ENCODE data around the gene HOXA5.

Gene HOXA5

DNA sequence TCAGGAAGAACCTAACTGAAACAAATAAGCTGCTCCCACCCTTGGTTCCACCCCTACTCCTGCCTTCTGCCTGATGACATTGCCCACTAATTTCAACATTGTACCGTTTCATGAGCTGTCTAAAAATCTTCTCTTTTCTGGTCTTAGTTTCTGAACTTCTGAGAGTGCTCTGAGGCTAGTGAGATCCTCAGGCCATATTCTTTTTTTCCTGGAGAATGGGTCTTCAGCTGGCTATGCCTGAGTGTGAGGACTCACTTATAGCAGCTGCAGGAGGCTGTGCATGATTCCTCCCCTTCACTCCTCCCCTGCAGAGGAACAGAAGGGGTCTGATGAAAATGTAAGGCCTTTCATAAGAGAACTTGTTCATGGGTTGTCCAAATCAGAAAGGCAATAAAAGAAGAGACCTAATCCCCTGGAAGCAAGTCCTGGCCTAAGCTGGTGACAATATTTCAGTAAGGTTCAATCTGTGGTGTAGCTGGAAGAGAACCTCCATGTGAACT, 24.0 kb downstream of the HOXA5 start:
- no peak for DNase-seq (ENCODE audit: low read depth in 2 of 2)

DNA sequence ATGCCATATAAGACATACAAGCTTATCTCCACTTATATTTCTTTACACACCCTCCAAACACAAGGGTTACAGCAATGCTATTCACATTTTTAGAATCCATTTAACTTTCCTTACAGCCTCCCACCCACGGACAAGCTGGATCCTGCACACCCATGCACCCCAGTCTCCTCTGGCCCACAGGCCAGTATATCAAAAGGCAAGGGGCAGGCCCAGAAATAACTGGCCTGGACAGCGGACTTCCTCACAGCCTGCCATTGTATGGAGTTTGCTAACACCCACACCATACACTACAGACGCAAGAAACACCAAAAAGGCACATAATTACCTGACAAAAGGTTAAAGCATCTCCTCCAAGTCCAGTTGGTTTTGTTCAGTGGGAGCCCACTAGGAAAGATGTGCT, 24.9 kb downstream of the HOXA5 start:
- DNase-seq (ENCODE audit: low read depth in 2 of 2), result no peak

DNA sequence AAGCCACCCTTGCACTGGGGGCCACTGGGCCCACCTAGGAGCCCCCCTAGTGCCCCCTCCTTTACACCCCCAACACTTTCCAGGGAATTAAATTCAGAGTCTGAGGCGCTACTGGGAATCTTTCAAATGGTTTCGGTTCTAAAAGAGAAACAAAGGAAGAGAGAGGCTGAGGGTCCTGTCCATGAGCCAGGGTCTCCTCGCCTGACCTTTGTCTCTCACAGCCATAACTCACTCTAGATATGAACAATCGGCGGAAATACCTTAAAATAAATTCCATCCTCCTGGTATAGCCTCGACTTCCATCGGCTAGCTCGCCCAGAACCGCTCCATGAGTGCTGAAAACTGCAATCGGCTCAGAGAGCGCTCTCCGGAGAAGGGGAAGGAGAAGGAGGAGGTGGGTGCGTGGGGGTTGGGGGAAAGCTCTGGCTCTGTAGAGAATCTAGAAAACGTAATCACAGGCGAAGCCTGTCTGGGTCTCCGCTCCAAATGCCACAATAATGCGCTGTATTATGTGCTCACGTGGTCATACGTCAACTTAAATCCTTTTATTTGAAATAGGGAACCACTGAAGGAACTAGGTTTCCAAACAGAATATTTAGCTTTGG, 25.5 kb downstream of the HOXA5 start:
- no peak for DNase-seq (ENCODE audit: low read depth in 2 of 2)

DNA sequence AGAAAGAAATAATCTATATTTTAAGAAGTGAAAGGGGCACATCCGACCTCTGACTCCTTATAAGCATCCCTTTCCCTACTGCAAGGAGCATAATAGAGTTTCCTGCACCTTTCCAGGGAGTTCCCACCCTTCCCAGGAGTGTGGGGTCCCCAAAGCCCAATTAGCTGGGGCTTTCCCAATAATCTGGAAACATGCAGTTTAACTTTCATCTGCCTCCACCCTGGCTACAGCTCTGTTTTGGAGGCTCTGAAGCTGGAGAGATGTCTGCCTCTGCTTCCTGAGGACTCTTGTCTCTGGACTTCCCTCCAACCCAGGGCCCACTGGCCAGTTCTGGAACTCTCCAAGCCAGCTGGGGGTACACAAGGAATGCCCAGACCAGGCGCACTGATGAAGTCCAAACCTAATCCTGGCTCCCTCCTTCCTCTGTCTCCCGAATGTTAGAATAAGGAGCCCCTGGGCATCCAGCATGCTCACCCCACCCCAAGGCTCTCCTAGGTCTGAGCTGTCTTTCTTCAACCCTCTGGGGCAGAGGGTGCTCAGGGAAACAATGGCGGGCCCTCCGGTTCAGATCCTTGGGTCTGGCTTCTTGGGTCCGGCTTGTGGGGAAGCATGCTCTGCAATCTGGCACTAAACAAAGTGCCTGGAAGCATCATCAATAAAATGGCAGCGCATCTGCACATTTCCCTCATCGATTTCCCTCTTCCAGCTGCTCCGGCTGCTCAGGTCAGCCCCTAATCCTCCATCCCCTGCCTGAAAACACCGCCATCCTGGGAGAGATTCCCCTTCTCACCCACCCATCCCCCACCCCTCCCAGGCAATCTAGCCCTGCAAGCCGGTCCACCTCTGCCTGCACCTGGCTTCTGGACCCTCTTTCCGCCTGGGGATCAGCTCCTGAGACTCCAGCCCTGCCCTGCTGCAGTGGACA, 26.3 kb downstream of the HOXA5 start:
- DNase-seq (ENCODE audit: low read depth in 2 of 2), result no peak

DNA sequence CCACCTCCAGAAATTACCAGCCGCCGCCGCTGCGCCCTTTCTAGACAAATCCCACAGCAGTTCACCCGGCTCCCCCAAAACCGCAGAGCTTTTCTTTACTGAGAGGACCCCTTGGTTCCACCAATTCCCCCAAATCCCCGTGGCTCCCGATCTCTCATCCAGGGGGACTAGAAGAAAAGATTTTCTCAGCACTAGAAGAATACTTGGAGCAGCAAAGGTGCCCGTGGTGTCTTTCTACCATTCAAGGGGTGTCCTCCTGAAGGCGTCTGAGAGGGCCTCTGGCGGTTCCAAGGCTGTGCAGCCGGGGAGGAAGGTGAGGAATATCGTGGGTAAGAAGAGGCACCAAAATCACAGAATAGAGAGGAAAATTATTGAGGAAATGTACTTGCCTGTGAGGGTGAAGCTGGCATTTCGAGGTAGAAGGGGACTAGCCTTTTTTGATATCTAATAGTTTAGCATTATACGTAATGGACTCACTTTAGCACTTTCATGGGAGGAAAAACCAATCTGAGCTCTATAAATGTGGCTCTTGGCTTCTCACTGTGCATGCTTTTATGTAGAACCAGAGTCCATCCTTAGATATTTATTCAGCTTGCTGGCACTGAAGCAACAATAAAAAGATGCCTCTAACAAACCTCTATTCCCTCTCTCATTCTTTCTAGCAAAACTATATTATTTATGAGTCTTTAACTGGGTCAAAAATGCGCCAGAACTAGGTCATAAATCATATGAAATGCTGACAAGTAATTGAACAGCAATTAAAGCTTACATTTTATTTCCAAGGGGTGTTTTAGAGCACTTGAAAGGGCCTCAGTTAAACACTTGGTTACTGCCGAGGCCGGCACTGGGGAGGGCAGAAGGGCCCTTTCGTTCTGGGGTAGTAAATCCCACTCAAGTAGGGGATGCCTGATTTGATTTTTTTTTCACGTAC, 27.2 kb downstream of the HOXA5 start:
- no peak for DNase-seq (ENCODE audit: low read depth in 2 of 2)

DNA sequence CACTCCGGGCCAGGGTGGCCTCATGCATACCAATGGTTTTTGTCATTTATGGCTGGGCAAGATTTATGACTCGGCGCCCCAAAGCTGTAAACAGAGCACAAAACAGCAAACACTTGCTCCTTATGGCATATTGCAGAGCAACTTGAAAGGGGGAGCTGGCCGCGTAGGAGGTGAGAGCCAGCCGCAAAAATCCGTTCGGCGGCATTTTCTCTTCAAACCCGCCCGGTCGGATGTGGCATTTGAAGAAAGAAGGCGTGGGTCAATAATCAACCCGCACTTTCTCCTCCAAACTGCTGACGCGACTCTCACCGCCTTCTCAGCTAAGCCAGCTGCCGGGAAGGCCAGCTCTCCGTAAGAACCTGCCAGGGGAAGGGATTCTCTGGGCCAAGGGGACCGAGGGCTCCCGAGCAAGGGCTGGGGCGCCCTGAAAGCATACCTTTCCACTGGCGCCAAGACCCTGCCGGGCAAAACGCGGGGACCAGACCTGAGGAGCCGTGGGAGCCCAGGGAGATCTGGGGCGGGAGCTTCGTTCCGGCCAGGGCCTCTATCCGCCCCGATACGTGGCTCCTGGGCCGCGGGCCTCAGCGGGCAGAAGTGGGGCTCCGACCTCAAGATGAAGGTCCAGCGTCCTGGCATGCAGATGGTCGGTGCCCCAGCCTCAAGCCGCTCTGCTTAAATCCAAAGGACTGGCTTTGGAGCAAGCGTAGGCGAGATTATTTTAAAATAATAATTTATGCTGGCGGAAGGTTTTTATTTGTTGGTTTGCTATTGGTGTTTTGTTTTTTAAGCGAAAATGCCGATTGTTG, 28.1 kb downstream of the HOXA5 start:
- no peak for DNase-seq (ENCODE audit: low read depth in 2 of 2)

DNA sequence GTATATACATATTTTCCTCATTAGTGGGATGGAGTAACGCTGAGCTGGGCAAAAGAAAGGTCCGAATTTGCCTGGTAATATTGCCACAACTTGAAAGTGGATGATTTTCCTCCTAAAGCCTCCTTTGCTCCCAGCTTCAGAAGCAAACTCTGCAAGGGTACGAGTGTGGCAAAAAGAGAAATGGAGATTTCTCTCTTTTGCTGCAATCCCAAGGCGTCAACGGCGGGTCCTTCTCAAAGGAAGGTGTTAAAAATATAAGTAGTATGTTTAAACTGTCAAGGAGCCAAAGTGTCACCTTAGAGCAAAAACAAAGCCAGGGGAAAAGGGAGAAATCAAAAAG, 28.6 kb downstream of the HOXA5 start:
- DNase-seq (ENCODE audit: low read depth in 2 of 2), result no peak

DNA sequence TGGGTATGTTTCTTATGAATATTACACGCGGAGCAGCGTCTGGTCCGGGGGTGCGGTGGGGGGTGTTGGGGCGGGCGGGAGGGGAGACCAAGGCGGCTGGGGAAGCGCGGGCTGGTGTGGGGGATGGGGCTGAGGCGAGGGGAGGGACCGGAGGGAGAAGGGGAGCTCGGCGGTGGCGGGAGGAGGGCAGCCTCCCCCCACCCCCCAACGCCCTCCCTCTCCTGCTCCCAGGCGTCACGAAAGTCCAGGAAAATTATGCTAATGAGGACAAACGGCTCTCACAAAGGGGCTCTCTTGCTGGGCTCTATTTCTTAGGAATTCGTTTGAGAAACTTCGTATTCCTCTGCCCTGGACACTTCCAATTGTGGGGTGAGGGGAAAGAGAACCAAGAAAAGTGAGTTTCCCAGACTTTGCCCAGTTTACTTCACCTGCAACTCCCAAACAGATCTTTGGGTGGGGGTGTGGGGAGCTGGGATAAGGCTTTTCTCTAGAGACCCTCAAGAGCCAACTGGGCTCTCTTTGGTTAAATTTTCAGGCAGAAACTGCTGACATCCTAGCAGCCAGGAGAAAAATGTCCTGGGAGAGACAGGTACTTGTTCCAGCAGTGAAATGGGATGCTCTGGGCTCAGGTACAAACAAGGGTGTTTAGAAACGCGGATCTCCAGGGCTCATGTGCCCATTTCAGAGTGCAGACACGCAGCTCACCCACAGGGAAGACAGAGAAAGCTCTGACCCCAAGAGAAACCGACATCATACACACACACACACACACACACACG, 29.3 kb downstream of the HOXA5 start:
- no peak for DNase-seq (ENCODE audit: low read depth in 2 of 2)

DNA sequence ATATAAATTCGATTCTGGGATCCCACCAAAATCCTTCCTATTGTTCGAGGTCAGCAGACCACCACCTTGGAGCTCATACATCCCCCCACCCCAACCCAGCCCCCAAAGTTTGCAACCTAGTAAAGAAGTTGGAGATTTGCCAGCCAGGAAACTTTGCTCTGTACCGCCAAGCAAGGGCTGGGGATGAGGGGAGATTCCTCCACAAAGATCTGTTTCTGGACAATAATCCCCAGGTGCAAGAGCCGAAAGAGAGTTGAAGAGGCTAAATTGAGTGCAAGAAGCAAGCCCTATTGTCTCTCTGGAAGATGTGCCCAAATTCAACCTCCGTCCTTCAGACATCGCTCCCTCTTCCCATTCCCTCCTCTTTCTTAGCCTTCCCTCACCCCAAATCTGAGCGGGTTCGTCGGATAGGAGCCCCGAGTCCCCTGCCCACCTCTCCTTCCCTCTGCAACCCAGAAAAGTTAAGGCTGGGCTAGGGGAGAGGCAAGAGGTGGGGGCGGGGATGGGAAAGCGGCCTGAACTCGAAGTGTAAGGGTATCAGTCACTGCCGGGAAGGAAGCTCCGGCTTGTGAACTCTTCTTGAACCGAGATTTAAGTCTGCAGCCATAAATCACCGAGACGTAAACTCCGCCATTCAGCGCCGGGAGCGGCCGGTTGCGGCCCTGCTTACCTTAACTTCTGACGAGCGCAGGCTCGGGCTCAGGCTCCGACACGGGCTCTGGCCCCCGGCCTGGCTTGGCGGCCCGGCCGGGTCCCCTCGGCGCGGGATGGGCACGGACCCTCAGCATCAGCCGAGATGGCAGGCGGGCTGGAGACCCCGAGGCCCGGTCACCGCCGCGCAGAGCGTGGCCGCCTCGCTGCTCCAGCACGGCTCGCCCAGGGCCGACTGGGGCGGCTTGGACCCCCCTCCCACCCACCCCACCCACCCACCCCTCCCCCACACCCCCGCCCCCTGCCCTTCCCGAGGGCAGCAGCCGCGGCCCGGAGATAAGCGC, 30.2 kb downstream of the HOXA5 start:
- no peak for DNase-seq (ENCODE audit: low read depth in 2 of 2)

DNA sequence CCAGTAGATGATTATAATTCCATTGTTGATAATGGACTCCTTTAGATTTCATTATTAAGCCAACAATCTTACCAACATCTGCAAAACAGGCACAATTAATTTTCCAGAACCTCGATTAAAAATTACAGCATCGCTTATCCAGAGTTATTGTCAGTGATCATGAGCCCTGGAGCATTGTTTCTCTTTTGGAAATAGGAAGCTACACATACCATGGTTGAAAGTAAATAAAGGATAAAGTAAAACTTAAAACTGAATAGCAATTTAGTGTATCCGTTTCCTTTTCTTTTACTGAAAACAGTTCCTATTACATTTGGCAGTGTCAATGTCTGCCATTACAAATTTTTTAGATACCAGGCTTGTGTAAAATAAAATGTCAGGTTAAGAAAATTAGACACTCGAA, 31.1 kb downstream of the HOXA5 start:
- no peak for DNase-seq (ENCODE audit: low read depth in 2 of 2)

DNA sequence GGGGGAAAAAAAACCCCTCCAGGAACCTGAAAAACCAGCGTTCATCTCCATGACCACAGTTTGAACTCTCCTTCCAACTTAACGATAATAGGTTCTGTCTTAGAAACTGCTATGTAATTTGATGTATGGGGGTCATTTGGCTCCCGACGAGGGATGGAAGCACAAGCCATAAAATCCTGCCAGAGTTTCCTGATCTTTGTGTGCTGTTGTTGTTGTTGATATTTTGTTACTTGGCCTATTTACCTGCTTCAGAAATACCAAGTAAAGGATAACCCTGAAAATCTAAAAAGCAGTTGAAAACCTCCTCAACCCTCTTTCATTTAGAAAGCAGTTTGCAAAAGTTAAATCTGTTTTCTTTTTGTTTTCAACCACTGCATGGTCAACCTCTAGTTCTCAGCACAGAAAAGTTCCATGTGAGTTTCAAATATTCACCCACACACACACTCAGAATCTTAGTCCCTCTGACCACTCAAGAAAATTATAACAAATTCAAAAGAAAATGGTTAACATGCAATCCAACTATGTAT, 31.7 kb downstream of the HOXA5 start:
- no peak for DNase-seq (ENCODE audit: low read depth in 2 of 2)

DNA sequence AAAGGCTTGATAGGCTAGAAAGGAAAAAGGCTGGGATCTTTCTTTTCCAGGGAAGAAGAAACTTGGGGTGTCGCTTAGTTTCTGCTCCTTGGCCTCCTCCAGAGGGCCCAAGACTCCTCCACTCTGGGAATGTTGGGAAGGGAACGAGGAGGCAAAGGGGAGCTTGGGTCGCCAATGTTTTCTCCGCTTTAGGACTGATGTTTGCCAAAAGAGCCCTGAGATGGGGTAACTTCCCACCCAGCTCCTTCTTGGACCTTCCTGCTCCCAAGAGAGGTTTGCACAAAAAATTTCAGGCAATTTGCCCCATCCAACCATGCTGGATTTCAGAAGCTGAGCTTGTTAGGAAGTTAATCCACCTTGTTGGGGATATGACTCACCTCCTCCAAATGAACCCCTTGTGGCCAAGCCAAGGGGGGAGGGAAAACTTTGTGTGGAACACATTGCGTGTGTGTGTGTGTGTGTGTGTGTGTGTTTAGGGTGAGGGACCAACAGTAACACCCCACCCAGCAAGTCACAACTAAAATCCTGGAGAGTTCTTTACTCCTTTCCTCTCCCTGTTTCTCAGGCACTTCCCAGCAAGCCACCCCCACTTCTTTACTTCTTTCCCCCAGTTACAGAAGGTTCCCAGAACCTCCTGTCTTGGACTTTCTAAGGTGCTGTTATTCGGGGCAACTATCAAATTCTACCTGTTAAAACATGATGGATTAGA, 32.3 kb downstream of the HOXA5 start:
- DNase-seq (ENCODE audit: low read depth in 2 of 2), result no peak

DNA sequence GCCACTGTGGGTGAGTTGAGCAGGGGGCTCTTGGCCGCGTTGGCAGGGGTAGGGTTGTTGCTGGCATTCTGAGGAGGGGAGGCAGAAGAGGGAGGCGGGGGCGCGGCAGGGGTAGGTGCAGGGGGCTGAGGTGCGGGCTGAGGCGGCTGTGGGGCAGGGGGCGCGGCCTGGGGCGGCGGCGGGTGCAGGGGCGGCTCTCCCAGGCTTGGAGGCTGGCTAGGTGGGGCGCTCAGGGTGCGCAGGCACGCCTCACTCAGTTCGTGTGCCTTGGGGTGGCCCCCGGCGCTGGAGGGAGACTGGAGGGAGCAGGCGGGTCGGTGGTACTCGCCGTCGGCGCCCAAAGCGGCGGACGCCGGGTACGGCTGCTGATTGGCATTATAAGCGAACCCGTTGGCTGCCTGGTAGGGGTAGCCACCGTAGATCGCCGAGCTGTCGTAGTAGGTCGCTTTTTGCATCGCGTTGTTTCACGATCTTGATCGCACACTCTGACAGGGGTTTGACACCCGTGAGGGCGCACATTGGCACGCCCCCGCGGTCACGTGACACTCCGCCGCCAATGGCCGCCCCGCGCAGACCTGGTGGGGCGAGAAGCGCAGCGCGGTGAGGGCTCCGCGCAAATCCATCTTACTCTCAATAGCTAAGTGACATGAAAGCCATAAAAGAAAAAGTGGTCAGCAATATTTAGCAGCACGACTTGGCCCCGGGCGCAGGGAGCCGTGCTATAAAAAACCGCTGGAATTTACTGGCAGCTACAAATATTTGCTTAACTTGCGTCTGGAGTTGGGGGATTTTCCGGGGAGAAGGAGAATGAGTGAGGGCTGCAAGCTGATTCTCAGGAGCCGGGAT, 33.1 kb downstream of the HOXA5 start:
- no peak for DNase-seq (ENCODE audit: low read depth in 2 of 2)

DNA sequence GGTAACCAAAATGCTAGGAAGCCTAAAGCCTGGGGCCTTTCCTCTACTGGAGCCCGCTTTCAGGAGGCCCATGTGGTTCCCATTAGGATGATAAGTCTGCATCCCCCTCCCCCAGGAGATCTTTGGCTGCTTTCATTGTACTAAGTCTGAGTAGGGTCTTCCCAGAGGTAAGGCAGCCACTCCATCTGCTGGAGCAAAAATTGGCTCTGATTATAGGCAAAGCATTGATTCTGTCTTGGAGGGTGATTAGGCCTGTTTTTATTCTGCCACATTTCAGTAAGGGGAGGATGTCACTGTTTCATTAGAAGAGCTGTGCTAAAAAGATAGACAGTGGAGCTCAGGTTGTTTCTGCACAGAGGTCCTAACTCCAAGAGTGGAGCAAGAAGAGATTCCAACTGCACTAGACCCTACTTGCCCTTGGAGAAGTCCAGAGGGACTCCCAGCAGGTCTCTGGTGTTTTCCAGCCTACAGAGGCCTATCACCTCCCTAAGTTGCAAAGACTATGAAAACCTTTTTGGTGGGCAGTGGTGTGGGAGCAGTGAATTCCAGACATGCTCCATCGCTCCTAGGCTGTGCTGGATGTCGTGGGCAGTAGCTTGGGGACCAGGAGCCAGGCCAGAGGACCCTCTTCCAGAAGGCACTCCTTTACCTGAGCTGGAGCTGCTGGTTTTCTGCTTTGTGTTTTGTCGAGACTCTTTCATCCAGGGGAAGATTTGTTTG, 33.9 kb downstream of the HOXA5 start:
- DNase-seq (ENCODE audit: low read depth in 2 of 2), result no peak

DNA sequence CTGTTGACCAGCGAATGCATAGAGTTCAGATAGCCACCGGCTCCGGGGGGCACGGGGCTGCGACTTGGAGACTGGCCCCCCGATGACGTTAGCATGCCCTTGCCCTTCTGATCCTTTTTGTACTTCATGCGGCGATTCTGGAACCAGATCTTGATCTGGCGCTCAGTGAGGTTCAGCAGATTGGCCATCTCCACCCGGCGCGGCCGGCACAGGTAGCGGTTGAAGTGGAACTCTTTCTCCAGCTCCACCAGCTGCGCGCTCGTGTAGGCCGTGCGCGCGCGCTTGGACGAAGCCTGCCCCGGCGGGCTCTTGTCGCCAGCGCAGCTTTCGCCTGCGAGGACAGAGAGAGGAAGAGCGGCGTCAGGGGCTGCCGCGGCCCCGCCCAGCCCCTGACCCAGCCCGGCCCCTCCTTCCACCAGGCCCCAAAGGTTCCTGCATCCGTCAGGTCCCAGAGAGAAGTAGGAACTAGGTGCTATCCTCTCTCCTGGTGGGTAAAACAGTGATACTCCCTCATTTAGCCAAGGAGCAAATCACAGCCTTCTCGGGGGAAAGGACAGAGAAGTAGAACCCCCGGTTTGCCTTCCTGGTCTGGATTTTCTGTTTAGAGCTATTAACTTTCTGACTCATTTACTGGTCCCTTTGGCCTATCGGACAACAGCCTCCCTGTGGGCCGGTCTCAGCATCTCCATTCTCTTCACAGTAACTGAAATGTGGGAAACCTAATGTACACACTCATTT, 34.9 kb downstream of the HOXA5 start:
- DNase-seq (ENCODE audit: low read depth in 2 of 2), result no peak
